GM19193 (cell line): ENCODE results near the gene HSFX1.

ENCODE experiments used
- POLR2A ChIP-seq: IDR thresholded peaks from 4 replicates; pipeline ENCODE4 v1.6.1; 2011; ENCODE audit not compliant: insufficient read depth, insufficient read length; ENCODE audit errors: extremely low read depth

HSFX1 gene

DNA sequence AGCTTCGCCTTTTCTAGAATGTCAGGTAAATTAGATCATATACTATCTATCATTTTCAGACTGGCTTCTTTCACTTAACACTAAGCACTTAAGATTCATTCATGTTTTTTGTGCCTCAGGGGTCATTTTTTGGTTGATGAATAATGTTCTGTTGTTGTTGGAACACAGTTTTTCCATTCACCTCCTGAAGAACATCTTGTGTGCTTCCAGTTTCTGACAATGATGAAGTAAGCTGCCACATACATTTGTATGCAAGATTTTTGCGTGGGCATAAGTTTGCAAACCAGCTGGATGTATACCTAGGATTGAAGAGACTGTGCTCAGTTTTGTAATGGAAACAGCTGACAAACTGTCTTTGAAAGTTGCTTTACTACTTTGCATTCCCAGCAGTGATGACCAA lies 45.5 kb downstream of the HSFX1 start:
- TF ChIP-seq POLR2A = no peak

DNA sequence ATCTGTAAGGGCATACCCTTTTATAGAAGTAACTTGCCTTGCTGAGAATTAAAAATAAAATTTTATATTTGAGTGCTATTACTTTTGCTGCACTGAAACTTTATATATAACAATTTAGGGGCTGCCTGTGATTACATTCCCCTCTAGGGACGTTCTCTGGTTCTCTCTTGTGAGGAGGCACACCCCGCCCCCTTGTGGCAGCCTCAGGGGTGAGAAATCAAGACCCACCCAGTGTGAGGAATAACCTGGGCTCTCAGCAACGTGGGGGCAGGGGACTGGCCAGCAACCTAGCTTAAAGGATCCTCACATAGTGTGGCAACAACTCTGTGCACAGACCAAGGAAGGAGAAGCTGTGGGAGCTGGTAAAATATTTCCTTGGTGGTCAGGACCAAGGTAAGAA lies 51.6 kb downstream of the HSFX1 start:
- TF ChIP-seq POLR2A = no peak
